NCI-H1417 (cell line): ENCODE measurements around the gene HIPK2.

Experiments
- DNase-seq, 3 experiments: peaks; one replicate each; lab custom pipeline; 2025; lab: John Stamatoyannopoulos, UW

Gene HIPK2

GRCh38 chr7:139714163-139714901, 63.5 kb downstream of the HIPK2 start:
- DNase-seq, result no peak

- DNase-seq, result no peak
Measured at GRCh38 chr7:139713526-139714162, 64.2 kb downstream of the HIPK2 start.

GRCh38 chr7:139713061-139713460, 64.7 kb downstream of the HIPK2 start:
- no peak for DNase-seq

- no peak for DNase-seq
Measured at GRCh38 chr7:139711991-139712743, 65.6 kb downstream of the HIPK2 start.

GRCh38 chr7:139710036-139710435, 67.8 kb downstream of the HIPK2 start:
- no peak for DNase-seq

GRCh38 chr7:139709485-139709884, 68.3 kb downstream of the HIPK2 start:
- DNase-seq, result no peak

GRCh38 chr7:139708541-139708940, 69.3 kb downstream of the HIPK2 start:
- no peak for DNase-seq

GRCh38 chr7:139706837-139707236, 71.0 kb downstream of the HIPK2 start:
- no peak for DNase-seq

- no peak for DNase-seq
Measured at GRCh38 chr7:139704308-139704879, 73.4 kb downstream of the HIPK2 start.

GRCh38 chr7:139703487-139704307, 74.1 kb downstream of the HIPK2 start:
- DNase-seq, result no peak

GRCh38 chr7:139702811-139703486, 74.8 kb downstream of the HIPK2 start:
- peak in 2 of 3 experiments; percentile 28 to 61 for DNase-seq

- peak in 2 of 3 experiments; percentile 30 to 56 for DNase-seq
Measured at GRCh38 chr7:139702313-139702731, 75.5 kb downstream of the HIPK2 start.

- DNase-seq, result no peak
Measured at GRCh38 chr7:139701908-139702307, 75.9 kb downstream of the HIPK2 start.

GRCh38 chr7:139700505-139701235, 77.1 kb downstream of the HIPK2 start:
- no peak for DNase-seq

- peak in 1 of 3 experiments; percentile 21 for DNase-seq
Measured at GRCh38 chr7:139699640-139700504, 77.9 kb downstream of the HIPK2 start.

GRCh38 chr7:139698844-139699243, 79.0 kb downstream of the HIPK2 start:
- DNase-seq, result no peak

GRCh38 chr7:139698278-139698677, 79.5 kb downstream of the HIPK2 start:
- peak in 1 of 3 experiments; percentile 31 for DNase-seq

GRCh38 chr7:139697056-139697455, 80.7 kb downstream of the HIPK2 start:
- peak; percentile 63 to 99 (median 94) for DNase-seq

GRCh38 chr7:139696552-139696951, 81.2 kb downstream of the HIPK2 start:
- DNase-seq, result peak in 1 of 3 experiments; percentile 89
